ENCODE results near the gene DCDC1. TPM values are rescaled to one million over a fixed set of nuclear protein-coding genes. Genes with fewer than 3 reads are reported as not detected.

The DCDC1 gene
- total RNA-seq, 1 experiment from 2014 or later = 2.2 TPM

DNA sequence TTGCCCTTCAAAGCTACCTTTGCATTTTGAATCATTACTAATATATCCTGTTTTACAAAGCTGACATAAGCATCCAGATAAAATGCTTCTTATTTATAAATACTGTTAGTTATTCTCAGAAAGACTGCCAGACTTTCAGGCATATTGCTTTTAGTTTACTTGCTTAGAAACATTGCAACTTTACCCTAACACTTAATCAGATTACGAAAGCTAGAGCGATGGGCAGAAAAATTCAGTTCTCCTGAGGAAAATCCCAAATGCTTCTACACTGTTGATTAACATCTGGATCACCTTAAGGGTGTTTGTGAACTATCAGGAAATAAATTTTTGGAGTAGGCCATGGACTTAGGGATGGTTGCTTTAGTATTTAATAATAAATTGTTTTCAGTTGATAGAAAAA lies 493.7 kb downstream of the DCDC1 start:
- no peaks in the 10 kb centered on the region for H3K27me3 ChIP-seq (ENCODE audit: insufficient read depth, low read depth)
- DNase-seq = no peak
- no peaks in the 10 kb centered on the region for H4K20me1 ChIP-seq (ENCODE audit: insufficient read depth)
- H3K4me3 ChIP-seq = no peak overlapping the region
- H3F3A ChIP-seq (ENCODE audit: insufficient read depth, low read depth) = no peaks in the 10 kb centered on the region
- H3K9me3 ChIP-seq (ENCODE audit: insufficient read depth, low read depth) = no peaks in the 10 kb centered on the region
- TF ChIP-seq CTCF (conservative IDR thresholded peaks at IDR 0.05) (no peak), EZH2 (IDR thresholded peaks at IDR 0.05; ENCODE audit: low read depth) (no peak)
- H3K79me2 ChIP-seq (ENCODE audit: low read depth) = no peaks in the 10 kb centered on the region
- CTCF ChIA-PET = no interaction called here
- no peak overlapping the region for H2AFZ ChIP-seq
- H3K4me1 ChIP-seq (replicated peaks; ENCODE audit: insufficient read depth) = no peaks in the 10 kb centered on the region
- no TSS peak for BruUV-seq (replicated peaks)
- no peak overlapping the region for H3K4me2 ChIP-seq
- H3K27ac ChIP-seq = no peak overlapping the region
- H3K9me2 ChIP-seq (ENCODE audit: insufficient read depth) = no peaks in the 10 kb centered on the region
- POLR2A ChIA-PET (ENCODE audit: unreplicated experiment) = no interaction called here
- intact Hi-C loops (cut with micrococcal nuclease; ENCODE audit: unreplicated experiment) = loop anchor here (10.0 kb wide), 1 partner anchor 61 kb away; no protein-coding TSS in a partner anchor
- no peaks in the 10 kb centered on the region for H3K36me3 ChIP-seq (ENCODE audit: low read depth)

GRCh38 chr11:30873924-30874610 lies 495.5 kb downstream of the DCDC1 start:
- Histone ChIP-seq H3K9me2 (ENCODE audit: insufficient read depth) (no peaks in the 10 kb centered on the region), H3K27ac (no peak overlapping the region), H3K4me2 (no peak overlapping the region), H2AFZ (no peak overlapping the region), H3F3A (ENCODE audit: insufficient read depth, low read depth) (no peaks in the 10 kb centered on the region), H3K9me3 (ENCODE audit: insufficient read depth, low read depth) (no peaks in the 10 kb centered on the region), H3K27me3 (ENCODE audit: insufficient read depth, low read depth) (no peaks in the 10 kb centered on the region), H3K4me1 (replicated peaks; ENCODE audit: insufficient read depth) (no peaks in the 10 kb centered on the region), H3K79me2 (ENCODE audit: low read depth) (no peaks in the 10 kb centered on the region), H3K36me3 (ENCODE audit: low read depth) (no peaks in the 10 kb centered on the region), H4K20me1 (ENCODE audit: insufficient read depth) (no peaks in the 10 kb centered on the region), H3K4me3 (no peak overlapping the region)
- no peak for TF ChIP-seq CTCF (conservative IDR thresholded peaks at IDR 0.05)
- no peak for TF ChIP-seq EZH2 (IDR thresholded peaks at IDR 0.05; ENCODE audit: low read depth)
- ChIA-PET CTCF (no interaction called here), POLR2A (ENCODE audit: unreplicated experiment) (no interaction called here)
- intact Hi-C loops (cut with micrococcal nuclease; ENCODE audit: unreplicated experiment) = loop anchor here (10.0 kb wide), 1 partner anchor 59 kb away; no protein-coding TSS in a partner anchor
- no peak for DNase-seq
- no TSS peak for BruUV-seq (replicated peaks)

GRCh38 chr11:30868626-30869081 lies 500.9 kb downstream of the DCDC1 start:
- no peaks in the 10 kb centered on the region for H3K9me3 ChIP-seq (ENCODE audit: insufficient read depth, low read depth)
- no peaks in the 10 kb centered on the region for H3K79me2 ChIP-seq (ENCODE audit: low read depth)
- H3F3A ChIP-seq (ENCODE audit: insufficient read depth, low read depth) = no peaks in the 10 kb centered on the region
- H3K27me3 ChIP-seq (ENCODE audit: insufficient read depth, low read depth) = no peaks in the 10 kb centered on the region
- no peaks in the 10 kb centered on the region for H3K36me3 ChIP-seq (ENCODE audit: low read depth)
- no peaks in the 10 kb centered on the region for H4K20me1 ChIP-seq (ENCODE audit: insufficient read depth)
- TF ChIP-seq EZH2 (IDR thresholded peaks at IDR 0.05; ENCODE audit: low read depth) = no peak
- no peak for TF ChIP-seq CTCF (conservative IDR thresholded peaks at IDR 0.05)
- H3K27ac ChIP-seq = no peak overlapping the region
- DNase-seq = no peak
- H2AFZ ChIP-seq = no peak overlapping the region
- ChIA-PET CTCF (no interaction called here), POLR2A (ENCODE audit: unreplicated experiment) (no interaction called here)
- BruUV-seq (replicated peaks) = no TSS peak
- no peak overlapping the region for H3K4me3 ChIP-seq
- no peaks in the 10 kb centered on the region for H3K4me1 ChIP-seq (replicated peaks; ENCODE audit: insufficient read depth)
- intact Hi-C loops (cut with micrococcal nuclease; ENCODE audit: unreplicated experiment) = no loop called here
- no peaks in the 10 kb centered on the region for H3K9me2 ChIP-seq (ENCODE audit: insufficient read depth)
- no peak overlapping the region for H3K4me2 ChIP-seq
